ENCODE results near the gene PLEKHA7. TPM values are rescaled to one million over a fixed set of nuclear protein-coding genes. Genes with fewer than 3 reads are reported as not detected.

The PLEKHA7 gene
- total RNA-seq, 4 donors from 2014 or later, result 0.72 to 3.6 (median 2.2) TPM

- in situ Hi-C loops (cut with MboI; ENCODE audit: low sequenced_read_pairs in 4 of 4) (loop anchor here in 3 of 4 donors (25.0 kb wide), 1 partner anchor 258 kb away; no protein-coding TSS in a partner anchor), intact Hi-C loops (cut with DNase I; ENCODE audit: low total_unique reads) (no loop called here)
- no peak overlapping the region for H3K27ac ChIP-seq
- no peaks in the 10 kb centered on the region for H3K27me3 ChIP-seq
- H3K9me3 ChIP-seq, result no peaks in the 10 kb centered on the region
- peaks cover 23 to 27% of the 10 kb centered on the region in 2 donors for H3K4me1 ChIP-seq
- ATAC-seq (peak in 1 of 2 donors; percentile 37), DNase-seq (no peak)
- no peaks in the 10 kb centered on the region for H3K36me3 ChIP-seq
- TF ChIP-seq CTCF (IDR thresholded peaks at IDR 0.05 in 4 of 5, conservative IDR thresholded peaks at IDR 0.05 in 1 of 5), result no peak
- no peak for TF ChIP-seq POLR2A (IDR thresholded peaks at IDR 0.05)
- no peak overlapping the region for H3K4me3 ChIP-seq
Measured at GRCh38 chr11:16804104-16804947, 209.9 kb downstream of the PLEKHA7 start.

- in situ Hi-C loops (cut with MboI; ENCODE audit: low sequenced_read_pairs in 4 of 4) (loop anchor here in 3 of 4 donors (25.0 kb wide), 1 partner anchor 261 kb away; no protein-coding TSS in a partner anchor), intact Hi-C loops (cut with DNase I; ENCODE audit: low total_unique reads) (no loop called here)
- TF ChIP-seq POLR2A (IDR thresholded peaks at IDR 0.05) (no peak), CTCF (IDR thresholded peaks at IDR 0.05 in 4 of 5, conservative IDR thresholded peaks at IDR 0.05 in 1 of 5) (no peak)
- Histone ChIP-seq H3K4me3 (no peak overlapping the region), H3K36me3 (no peaks in the 10 kb centered on the region), H3K4me1 (peaks cover 18 to 23% of the 10 kb centered on the region in 2 donors), H3K27ac (no peak overlapping the region), H3K27me3 (no peaks in the 10 kb centered on the region), H3K9me3 (no peaks in the 10 kb centered on the region)
- peak in 1 of 2 donors; percentile 56 for ATAC-seq
- DNase-seq, result no peak
Measured at GRCh38 chr11:16801288-16801980, 212.8 kb downstream of the PLEKHA7 start.

GRCh38 chr11:16800382-16800781, 213.8 kb downstream of the PLEKHA7 start:
- Histone ChIP-seq H3K4me3 (no peak overlapping the region), H3K27ac (no peak overlapping the region), H3K36me3 (no peaks in the 10 kb centered on the region), H3K27me3 (no peaks in the 10 kb centered on the region), H3K4me1 (peaks cover 13 to 17% of the 10 kb centered on the region in 2 donors), H3K9me3 (no peaks in the 10 kb centered on the region)
- no peak for DNase-seq
- in situ Hi-C loops (cut with MboI; ENCODE audit: low sequenced_read_pairs in 4 of 4) (loop anchor here in 3 of 4 donors (25.0 kb wide), 1 partner anchor 262 kb away; no protein-coding TSS in a partner anchor), intact Hi-C loops (cut with DNase I; ENCODE audit: low total_unique reads) (no loop called here)
- no peak for ATAC-seq
- TF ChIP-seq CTCF (IDR thresholded peaks at IDR 0.05 in 4 of 5, conservative IDR thresholded peaks at IDR 0.05 in 1 of 5), result no peak
- TF ChIP-seq POLR2A (IDR thresholded peaks at IDR 0.05), result no peak

GRCh38 chr11:16799890-16800289, 214.3 kb downstream of the PLEKHA7 start:
- Histone ChIP-seq H3K9me3 (no peaks in the 10 kb centered on the region), H3K27me3 (no peaks in the 10 kb centered on the region), H3K4me1 (peaks cover 9 to 13% of the 10 kb centered on the region in 2 donors), H3K36me3 (no peaks in the 10 kb centered on the region), H3K27ac (no peak overlapping the region), H3K4me3 (no peak overlapping the region)
- in situ Hi-C loops (cut with MboI; ENCODE audit: low sequenced_read_pairs in 4 of 4) (loop anchor here (10.0 to 25.0 kb wide), 2 partner anchors 262 to 265 kb away; no protein-coding TSS in a partner anchor), intact Hi-C loops (cut with DNase I; ENCODE audit: low total_unique reads) (no loop called here)
- ATAC-seq (no peak), DNase-seq (no peak)
- TF ChIP-seq CTCF (IDR thresholded peaks at IDR 0.05 in 4 of 5, conservative IDR thresholded peaks at IDR 0.05 in 1 of 5), result no peak
- no peak for TF ChIP-seq POLR2A (IDR thresholded peaks at IDR 0.05)
